ENCODE results near the gene ADM5.
"Not testable (repeated sequence)": the region's sequence is repeated elsewhere in the genome, so short reads cannot be mapped to it uniquely, and the experiment has no call there.

ADM5 gene

DNA sequence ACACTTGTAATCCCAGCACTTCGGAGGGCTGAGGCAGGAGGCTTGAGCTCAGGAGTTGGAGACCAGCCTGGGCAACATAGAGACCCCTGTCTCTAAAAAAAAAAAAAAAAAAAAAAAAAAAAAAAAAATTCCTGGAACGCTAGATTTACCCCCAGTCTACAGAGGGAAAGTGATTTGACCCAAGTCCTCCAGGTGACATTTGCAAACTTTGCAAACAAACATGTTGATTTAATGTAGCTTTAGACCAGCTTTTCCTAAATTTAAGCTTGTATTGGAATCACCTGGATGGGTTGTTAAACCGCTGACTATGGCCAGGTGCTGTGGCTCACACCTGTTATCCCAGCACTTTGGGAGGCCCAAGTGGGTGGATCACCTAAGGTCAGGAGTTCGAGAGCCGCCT, 10.0 kb downstream of the ADM5 start:
- no peak for DNase-seq (ENCODE audit: low read depth in 4 of 4, low spot score in 1 of 4)

DNA sequence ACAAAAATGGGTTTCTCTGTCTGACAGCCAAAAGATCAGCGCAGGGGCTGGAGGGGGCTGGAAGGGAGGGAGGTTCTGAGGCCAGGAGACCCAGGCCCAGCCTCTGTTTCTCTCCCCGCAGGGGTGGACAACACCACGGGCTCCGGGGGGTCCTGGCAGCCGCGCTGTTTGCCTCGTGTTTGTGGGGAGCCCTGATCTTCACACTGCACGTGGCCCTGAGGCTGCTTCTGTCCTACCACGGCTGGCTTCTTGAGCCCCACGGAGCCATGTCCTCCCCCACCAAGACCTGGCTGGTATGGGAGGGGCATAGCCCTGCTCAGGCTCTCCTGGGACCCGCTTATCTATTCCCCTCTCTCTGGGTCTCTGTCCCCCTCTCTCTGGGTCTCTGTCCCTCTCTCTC, 11.2 kb downstream of the ADM5 start:
- DNase-seq (ENCODE audit: low read depth in 4 of 4, low spot score in 1 of 4) = no peak

DNA sequence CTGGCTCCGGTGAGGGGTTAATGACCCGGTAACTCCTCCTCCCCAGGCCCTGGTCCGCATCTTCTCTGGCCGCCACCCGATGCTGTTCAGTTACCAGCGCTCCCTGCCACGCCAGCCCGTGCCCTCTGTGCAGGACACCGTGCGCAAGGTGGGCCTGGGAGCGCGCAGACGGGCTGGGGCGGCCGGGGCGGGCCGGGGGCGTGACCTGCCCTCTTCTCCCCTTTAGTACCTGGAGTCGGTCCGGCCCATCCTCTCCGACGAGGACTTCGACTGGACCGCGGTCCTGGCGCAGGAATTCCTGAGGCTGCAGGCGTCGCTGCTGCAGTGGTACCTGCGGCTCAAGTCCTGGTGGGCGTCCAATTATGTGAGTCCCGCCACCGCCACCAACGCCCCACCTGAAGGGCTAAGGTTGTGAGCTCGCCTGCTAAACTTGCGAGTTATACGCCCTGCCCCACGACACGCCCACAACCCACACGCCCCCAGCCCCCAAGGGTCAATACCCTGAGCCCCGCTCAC, 11.9 kb downstream of the ADM5 start:
- DNase-seq (ENCODE audit: low read depth in 4 of 4, low spot score in 1 of 4) = no peak

DNA sequence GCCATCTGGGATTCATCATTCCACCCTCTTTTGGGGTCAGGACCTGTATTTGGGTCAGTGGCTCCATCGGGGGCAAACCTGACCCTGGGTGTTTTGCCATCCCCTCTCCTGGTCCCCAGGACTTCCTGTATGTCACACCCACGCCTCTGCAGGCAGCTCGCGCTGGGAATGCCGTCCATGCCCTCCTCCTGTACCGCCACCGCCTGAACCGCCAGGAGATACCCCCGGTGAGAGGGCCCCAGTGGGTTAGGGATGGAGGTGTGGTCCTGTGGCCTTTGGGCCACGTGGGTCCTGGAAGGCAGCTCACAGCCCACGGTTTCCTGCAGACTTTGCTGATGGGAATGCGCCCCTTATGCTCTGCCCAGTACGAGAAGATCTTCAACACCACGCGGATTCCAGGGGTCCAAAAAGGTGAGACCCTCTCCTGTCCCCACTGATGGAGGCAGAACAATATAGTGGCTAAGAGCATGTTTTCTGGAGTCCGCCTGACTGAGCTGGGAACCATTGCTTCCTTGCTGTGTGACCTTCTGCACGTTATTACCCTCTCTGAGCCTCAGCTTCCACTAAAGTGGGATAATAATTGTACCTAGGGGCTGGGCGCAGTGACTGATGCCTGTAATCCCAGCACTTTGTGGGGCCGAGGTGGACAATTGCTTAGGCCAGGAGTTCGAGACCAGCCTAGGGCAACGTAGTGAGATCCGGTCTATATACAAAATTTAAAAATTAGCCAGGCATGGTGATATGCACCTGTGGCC, 15.7 kb downstream of the ADM5 start:
- DNase-seq (ENCODE audit: low read depth in 4 of 4, low spot score in 1 of 4) = no peak

DNA sequence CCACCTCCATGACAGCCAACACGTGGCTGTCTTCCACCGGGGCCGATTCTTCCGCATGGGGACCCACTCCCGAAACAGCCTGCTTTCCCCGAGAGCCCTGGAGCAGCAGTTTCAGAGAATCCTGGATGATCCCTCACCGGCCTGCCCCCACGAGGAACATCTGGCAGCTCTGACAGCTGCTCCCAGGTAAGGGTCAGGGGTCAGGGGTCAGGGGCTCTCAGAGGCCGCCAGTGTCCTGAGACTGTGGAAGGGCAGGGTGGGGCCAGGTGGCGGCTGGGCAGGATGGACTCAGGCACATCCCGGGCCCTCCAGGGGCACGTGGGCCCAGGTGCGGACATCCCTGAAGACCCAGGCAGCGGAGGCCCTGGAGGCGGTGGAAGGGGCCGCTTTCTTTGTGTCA, 16.5 kb downstream of the ADM5 start:
- DNase-seq (ENCODE audit: low read depth in 4 of 4, low spot score in 1 of 4) = no peak

DNA sequence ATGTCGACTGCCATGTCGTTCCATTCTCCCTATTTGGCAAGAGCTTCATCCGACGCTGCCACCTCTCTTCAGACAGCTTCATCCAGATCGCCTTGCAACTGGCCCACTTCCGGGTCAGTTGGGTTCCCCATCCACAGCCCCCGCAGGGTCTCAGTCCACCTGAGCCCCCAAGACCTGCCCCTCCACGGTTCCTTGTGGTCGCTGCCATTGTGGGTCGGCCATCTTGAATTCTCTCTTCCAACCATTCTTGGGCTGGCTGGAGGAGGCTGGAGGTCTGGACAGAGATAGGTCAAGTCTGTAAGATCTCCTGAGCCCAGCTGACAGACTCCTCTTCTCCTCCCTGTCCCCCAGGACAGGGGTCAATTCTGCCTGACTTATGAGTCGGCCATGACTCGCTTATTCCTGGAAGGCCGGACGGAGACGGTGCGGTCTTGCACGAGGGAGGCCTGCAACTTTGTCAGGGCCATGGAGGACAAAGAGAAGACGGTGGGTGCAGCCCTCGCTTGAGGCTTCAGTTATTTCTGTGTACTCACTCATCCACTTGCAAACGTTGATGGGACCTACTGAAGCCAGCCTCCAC, 21.1 kb downstream of the ADM5 start:
- DNase-seq (ENCODE audit: low read depth in 4 of 4, low spot score in 1 of 4) = no peak

DNA sequence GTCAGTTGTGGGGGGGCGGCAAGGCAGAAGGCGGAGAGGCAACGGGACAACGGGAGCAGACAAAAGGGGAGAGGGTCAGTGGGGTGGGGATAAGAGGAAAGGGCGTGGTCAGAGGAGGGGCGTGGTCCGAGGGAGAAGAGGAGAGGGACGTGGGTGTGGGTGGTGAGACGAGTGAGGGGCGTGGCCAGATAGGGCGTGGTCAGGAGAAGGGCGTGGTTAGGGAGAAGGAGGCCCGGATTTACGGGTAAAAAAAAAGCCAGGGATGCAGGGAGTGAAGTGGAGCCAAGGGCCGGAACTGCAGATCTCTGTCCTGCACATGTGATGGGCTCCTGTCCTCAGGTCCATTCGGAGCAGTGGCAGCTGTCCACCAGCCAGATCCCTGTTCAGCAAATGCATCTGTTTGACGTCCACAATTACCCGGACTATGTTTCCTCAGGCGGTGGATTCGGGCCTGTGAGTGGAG, 23.0 kb downstream of the ADM5 start:
- no peak for DNase-seq (ENCODE audit: low read depth in 4 of 4, low spot score in 1 of 4)

DNA sequence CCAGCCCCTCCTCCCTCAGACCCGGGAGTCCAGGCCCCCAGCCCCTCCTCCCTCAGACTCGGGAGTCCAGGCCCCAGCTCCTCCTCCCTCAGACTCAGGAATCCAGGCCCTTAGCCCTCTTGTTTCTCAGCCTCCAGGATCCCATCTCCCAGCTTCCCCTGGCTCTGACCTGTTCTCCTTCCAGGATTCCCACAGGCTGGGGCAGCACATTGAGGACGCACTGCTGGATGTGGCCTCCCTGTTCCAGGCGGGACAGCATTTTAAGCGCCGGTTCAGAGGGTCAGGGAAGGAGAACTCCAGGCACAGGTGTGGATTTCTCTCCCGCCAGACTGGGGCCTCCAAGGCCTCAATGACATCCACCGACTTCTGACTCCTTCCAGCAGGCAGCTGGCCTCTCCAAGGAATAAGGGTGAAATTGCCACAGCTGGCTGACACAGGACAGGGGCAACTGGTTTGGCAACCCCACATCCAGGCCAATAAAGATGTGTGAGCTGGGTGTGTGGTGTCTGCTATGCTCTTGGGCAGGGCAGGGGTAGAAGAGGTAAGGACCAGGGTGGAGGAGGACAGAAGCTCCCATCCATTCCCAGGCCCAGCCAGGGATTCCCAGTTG, 23.9 kb downstream of the ADM5 start:
- no peak for DNase-seq (ENCODE audit: low read depth in 4 of 4, low spot score in 1 of 4)

DNA sequence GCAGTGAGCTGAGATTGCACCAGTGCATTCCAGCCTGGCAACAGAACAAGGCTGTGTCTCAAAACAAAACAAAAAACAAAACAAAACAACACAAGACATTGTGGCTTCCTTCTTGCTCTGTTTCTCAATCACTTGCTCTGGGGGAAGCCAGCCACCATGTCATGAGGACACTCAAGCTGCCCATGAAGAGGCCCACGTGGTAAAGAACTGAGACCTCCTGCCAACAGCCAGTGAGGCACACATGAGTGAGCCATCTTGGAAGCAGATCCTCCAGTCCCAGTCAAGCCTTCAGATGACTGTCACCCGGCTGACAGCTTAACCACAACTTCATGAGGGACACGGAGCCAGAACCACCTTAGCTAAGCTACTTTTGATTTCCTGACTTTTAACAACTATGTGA, 26.8 kb downstream of the ADM5 start:
- DNase-seq (ENCODE audit: low read depth in 4 of 4, low spot score in 1 of 4) = no peak

DNA sequence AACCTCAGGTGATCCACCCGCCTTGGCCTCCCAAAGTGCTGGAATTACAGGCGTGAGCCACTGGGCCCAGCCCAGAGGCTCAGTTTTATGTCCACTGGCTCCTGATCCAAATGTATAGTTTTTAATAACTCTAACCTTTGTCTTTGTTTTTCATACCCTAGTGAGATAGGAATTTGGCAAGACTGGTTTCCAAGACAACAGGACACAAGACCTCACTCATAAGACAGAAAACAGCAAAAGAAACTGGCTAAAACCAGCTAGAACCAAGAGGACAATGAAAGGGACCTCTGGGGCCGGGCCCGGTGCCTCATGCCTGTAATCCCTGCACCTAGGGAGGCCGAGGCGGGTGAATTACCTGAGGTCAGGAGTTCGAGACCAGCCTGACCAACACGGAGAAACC, 29.1 kb downstream of the ADM5 start:
- DNase-seq (ENCODE audit: low read depth in 4 of 4, low spot score in 1 of 4) = no peak

DNA sequence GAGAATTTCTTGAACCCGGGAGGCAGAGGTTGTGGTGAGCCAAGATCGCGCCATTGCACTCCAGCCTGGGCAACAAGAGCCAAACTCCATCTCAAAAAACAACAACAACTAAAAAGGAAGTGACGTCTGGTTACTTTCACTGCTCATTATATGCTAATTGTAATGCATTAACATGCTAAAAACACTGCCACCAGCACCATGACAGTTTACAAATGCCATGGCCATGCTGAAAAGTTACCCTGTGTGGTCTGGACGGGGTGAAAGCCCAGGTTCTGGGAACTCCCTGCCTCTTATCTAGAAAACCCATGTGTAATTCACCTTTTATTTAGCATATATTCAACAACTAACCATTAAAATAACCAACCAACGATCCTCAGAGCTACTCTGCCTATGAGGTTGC, 29.6 kb downstream of the ADM5 start:
- no peak for DNase-seq (ENCODE audit: low read depth in 4 of 4, low spot score in 1 of 4)

DNA sequence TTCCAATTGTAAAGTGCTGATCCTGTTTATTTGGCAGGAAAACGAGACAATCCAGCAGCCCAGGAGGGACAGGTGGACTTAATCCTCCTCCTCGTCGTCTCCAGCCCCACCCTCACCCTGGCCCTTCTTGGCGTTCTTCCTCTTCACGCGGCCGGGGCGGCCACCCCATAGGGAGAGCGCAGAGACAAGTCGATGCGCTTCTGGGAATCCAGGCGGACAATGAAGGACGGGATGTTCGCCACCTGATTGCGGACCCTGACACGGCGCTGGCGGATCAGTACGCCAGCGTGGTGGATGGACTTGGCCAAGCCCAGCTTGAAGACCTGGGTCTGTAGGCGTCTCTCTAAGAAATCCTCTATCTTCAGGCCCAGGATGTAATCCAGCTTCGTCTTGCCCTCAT, 30.0 kb downstream of the ADM5 start:
- not testable (repeated sequence) for DNase-seq (ENCODE audit: low read depth in 4 of 4, low spot score in 1 of 4)

DNA sequence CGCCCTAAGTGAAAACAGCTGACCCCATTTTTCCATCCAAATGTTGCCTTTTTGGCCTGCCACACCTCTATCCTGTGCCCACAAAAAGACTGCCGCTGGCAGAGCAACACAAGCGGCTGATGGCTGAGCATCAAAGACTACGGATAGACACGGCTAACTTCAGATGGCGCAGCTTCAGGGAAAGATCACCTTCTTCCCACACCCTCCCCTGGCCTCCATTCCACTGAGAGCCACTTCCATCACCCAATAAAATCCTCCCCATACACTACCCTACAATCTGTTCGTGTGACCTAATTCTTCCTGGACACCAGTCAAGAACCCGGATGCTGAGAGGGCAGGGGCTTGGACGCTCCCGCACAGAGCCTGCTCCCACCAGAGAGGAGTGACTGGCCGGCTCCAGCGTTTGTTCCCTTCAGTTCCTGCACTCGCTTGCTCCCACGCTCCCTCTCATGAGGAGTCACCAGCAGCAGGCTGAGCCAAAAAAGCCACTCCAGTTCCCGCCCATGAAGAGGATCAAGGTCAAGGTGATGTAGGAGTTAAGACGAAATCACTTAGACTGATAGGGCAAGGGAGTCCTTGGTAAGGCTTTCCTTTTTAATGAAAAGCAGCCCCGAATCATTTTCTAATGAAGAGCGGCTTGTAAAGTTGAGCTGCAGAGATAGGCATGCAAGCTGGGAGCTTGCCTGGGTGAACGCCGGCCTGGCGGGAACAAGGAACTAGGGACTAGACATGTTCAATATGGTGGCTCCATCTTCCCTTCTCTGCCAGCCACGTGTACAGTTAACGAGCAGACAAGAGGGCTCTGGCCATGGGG, 38.0 kb downstream of the ADM5 start:
- no peak for DNase-seq (ENCODE audit: low read depth in 4 of 4, low spot score in 1 of 4)

DNA sequence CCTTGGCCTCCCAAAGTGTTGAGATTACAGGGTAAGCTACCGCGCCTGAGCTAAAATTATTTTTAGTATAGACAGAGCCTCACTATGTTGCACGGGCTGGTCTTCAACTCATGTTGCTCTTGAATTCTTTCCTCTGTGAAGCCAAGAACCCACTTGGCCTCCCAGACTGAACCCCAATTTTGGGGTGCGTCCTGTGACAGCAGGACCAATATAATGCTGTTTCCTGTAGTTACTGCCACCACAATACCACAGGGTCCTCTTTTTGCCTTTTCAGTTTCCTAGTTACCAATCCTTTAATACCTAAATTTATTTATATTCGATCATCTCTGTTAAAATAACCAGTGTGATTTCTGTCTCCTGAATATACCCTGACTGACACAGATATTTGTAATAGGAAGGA, 40.8 kb downstream of the ADM5 start:
- no peak for DNase-seq (ENCODE audit: low read depth in 4 of 4, low spot score in 1 of 4)

DNA sequence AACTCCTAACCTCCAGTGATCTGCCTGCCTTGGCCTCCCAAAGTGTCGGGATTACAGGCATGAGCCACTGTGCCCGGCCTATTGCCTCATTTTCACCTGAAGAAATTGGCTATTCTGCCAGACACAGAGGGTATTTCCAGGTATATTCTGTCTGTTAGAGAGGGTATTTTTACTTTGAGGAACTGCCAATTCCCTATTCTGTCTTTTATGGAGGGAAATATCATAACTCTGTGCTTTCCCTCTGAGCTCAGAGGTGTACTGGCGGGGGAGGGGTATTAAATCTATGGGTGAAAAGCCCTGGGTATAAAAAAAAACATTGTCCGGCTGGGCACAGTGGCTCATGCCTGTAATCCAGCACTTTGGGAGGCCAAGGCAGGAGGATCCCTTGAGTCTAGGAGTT, 48.9 kb downstream of the ADM5 start:
- DNase-seq (ENCODE audit: low read depth in 4 of 4, low spot score in 1 of 4) = no peak

DNA sequence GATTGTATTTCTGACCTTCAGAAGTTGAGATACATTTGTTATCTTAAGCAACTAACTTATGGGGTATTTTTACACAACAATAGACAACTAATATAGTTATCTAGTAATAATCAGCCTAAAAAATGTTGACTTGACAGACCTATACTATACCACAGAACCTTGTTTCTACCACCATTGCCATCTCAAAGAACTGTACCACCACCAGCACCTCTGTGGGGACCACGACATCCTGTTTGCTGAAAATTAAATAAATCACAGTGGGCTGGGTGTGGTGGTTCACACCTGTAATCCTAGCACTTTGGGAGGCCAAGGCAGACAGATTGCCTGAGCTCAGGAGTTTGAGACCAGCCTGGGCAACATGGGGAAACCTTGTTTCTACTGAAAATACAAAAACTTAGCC, 49.7 kb downstream of the ADM5 start:
- DNase-seq (ENCODE audit: low read depth in 4 of 4, low spot score in 1 of 4) = no peak

DNA sequence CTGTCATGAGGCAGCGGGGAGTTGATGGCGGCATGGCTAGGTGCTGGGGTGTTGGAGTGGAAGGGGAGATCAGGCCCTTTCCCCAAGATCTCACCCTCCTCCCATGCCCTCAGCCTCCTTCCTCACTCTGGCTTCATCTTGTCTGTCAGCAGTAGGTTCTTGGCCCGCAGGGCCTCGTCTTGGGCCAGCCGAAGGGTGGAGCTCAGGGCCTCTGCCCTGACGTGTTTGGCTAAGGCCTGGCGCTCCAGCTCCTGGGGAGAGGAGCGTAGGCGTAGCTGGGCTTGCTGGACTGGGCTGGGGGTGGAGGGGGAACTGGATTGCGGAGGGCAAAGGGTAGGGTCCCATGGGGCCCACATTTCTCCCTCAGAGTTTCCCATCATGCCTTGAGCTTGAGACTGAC, 50.5 kb downstream of the ADM5 start:
- no peak for DNase-seq (ENCODE audit: low read depth in 4 of 4, low spot score in 1 of 4)
